ENCODE results near the gene PPIF. TPM values are rescaled to one million over a fixed set of nuclear protein-coding genes. Genes with fewer than 3 reads are reported as not detected.

PPIF gene
- total RNA-seq, 1 donor: 39.1 TPM

- TF ChIP-seq CTCF (IDR thresholded peaks at IDR 0.05; ENCODE audit: extremely low read depth, low read depth, low read length): no peak
- H4K20me1 ChIP-seq (ENCODE audit: insufficient read depth, low read length): peaks cover 22% of the 10 kb centered on the region
- no peaks in the 10 kb centered on the region for H3K9me3 ChIP-seq (ENCODE audit: low read depth, low read length)
- H3K79me2 ChIP-seq (ENCODE audit: insufficient read depth, low read length): no peaks in the 10 kb centered on the region
- H2AFZ ChIP-seq (ENCODE audit: low read length): no peak overlapping the region
- DNase-seq (ENCODE audit: insufficient read length, low spot score, missing footprints): peak; percentile 22
- H3K4me2 ChIP-seq (ENCODE audit: insufficient read depth, low read length): no peak overlapping the region
- H3K4me3 ChIP-seq (ENCODE audit: insufficient read depth, low read length): no peak overlapping the region
- peaks cover 91% of the 10 kb centered on the region for H3K36me3 ChIP-seq (ENCODE audit: insufficient read depth, low read length)
- H3K4me1 ChIP-seq (ENCODE audit: insufficient read depth, low read length): no peaks in the 10 kb centered on the region
- no peaks in the 10 kb centered on the region for H3K27me3 ChIP-seq (ENCODE audit: insufficient read depth, low read length)
- no peak overlapping the region for H3K27ac ChIP-seq (ENCODE audit: low read depth, low read length)
Measured at GRCh38 chr10:79308016-79308415, 39.3 kb upstream of the PPIF start.

- Histone ChIP-seq H3K4me3 (ENCODE audit: insufficient read depth, low read length) (no peak overlapping the region), H3K79me2 (ENCODE audit: insufficient read depth, low read length) (no peaks in the 10 kb centered on the region), H3K9me3 (ENCODE audit: low read depth, low read length) (no peaks in the 10 kb centered on the region), H3K27ac (ENCODE audit: low read depth, low read length) (no peak overlapping the region), H3K4me2 (ENCODE audit: insufficient read depth, low read length) (no peak overlapping the region), H3K36me3 (ENCODE audit: insufficient read depth, low read length) (peaks cover 89% of the 10 kb centered on the region), H4K20me1 (ENCODE audit: insufficient read depth, low read length) (peaks cover 24% of the 10 kb centered on the region), H3K4me1 (ENCODE audit: insufficient read depth, low read length) (no peaks in the 10 kb centered on the region), H3K27me3 (ENCODE audit: insufficient read depth, low read length) (no peaks in the 10 kb centered on the region), H2AFZ (ENCODE audit: low read length) (no peak overlapping the region)
- peak; percentile 27 for DNase-seq (ENCODE audit: insufficient read length, low spot score, missing footprints)
- no peak for TF ChIP-seq CTCF (IDR thresholded peaks at IDR 0.05; ENCODE audit: extremely low read depth, low read depth, low read length)
Measured at GRCh38 chr10:79308969-79309665, 38.2 kb upstream of the PPIF start.

- no peak overlapping the region for H2AFZ ChIP-seq (ENCODE audit: low read length)
- H3K4me1 ChIP-seq (ENCODE audit: insufficient read depth, low read length): no peaks in the 10 kb centered on the region
- H3K4me2 ChIP-seq (ENCODE audit: insufficient read depth, low read length): no peak overlapping the region
- TF ChIP-seq CTCF (IDR thresholded peaks at IDR 0.05; ENCODE audit: extremely low read depth, low read depth, low read length): no peak
- DNase-seq (ENCODE audit: insufficient read length, low spot score, missing footprints): no peak
- H3K27ac ChIP-seq (ENCODE audit: low read depth, low read length): no peak overlapping the region
- H4K20me1 ChIP-seq (ENCODE audit: insufficient read depth, low read length): peaks cover 19% of the 10 kb centered on the region
- H3K36me3 ChIP-seq (ENCODE audit: insufficient read depth, low read length): peaks cover 89% of the 10 kb centered on the region
- H3K79me2 ChIP-seq (ENCODE audit: insufficient read depth, low read length): no peaks in the 10 kb centered on the region
- no peaks in the 10 kb centered on the region for H3K27me3 ChIP-seq (ENCODE audit: insufficient read depth, low read length)
- H3K4me3 ChIP-seq (ENCODE audit: insufficient read depth, low read length): no peak overlapping the region
- H3K9me3 ChIP-seq (ENCODE audit: low read depth, low read length): no peaks in the 10 kb centered on the region
Measured at GRCh38 chr10:79310200-79310865, 36.9 kb upstream of the PPIF start.

GRCh38 chr10:79310911-79311573 is 36.2 kb upstream of the PPIF start:
- DNase-seq (ENCODE audit: insufficient read length, low spot score, missing footprints): peak; percentile 73
- H3K36me3 ChIP-seq (ENCODE audit: insufficient read depth, low read length): peaks cover 89% of the 10 kb centered on the region

More at GRCh38 chr10:79310911-79311573, 36.2 kb upstream of the PPIF start:
- no peak overlapping the region for H3K4me3 ChIP-seq (ENCODE audit: insufficient read depth, low read length)
- H3K27ac ChIP-seq (ENCODE audit: low read depth, low read length): no peak overlapping the region
- H3K79me2 ChIP-seq (ENCODE audit: insufficient read depth, low read length): no peaks in the 10 kb centered on the region
- no peaks in the 10 kb centered on the region for H3K9me3 ChIP-seq (ENCODE audit: low read depth, low read length)
- H4K20me1 ChIP-seq (ENCODE audit: insufficient read depth, low read length): peaks cover 19% of the 10 kb centered on the region
- H3K4me2 ChIP-seq (ENCODE audit: insufficient read depth, low read length): no peak overlapping the region
- H2AFZ ChIP-seq (ENCODE audit: low read length): no peak overlapping the region
- H3K4me1 ChIP-seq (ENCODE audit: insufficient read depth, low read length): no peaks in the 10 kb centered on the region
- no peak for TF ChIP-seq CTCF (IDR thresholded peaks at IDR 0.05; ENCODE audit: extremely low read depth, low read depth, low read length)
- no peaks in the 10 kb centered on the region for H3K27me3 ChIP-seq (ENCODE audit: insufficient read depth, low read length)

All from osteoblast (primary cell).